Activated CD4-positive, alpha-beta T cell treated with anti-CD3 and anti-CD28 coated beads, Interleukin-2, amount 50 U/mL, for 1 hour (primary cell): ENCODE data around the gene ROBO4.

Experiments used
- DNase-seq: peaks from one replicate; pipeline ENCODE4 v3.0.0-alpha.2; 2020

Gene ROBO4

DNA sequence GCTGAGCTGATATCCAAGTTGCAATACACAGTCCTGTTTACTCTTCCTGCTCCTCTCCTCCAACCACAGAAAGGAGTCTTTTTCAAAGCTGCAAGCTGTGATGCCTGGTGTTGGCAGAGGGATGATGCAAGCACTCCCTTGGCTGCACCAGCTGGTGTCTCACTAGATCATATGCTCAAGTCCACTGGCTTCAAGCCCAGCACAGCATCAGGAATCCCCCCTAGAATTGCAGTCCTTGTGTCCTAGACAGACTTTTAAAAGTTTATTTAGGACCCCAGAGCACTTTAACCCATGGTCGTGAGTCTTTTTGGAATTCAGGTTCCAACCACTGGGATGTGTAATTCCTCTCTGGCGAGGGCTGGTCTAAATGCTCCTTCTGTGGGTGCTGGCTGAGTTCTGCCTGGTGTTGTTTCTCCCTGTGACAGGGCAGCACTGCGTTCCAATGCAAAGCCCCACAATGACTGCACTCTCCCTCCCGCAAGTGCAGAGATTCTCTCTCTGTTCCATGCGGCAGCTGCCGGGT is 19.5 kb upstream of the ROBO4 start:
- DNase-seq, result no peak

DNA sequence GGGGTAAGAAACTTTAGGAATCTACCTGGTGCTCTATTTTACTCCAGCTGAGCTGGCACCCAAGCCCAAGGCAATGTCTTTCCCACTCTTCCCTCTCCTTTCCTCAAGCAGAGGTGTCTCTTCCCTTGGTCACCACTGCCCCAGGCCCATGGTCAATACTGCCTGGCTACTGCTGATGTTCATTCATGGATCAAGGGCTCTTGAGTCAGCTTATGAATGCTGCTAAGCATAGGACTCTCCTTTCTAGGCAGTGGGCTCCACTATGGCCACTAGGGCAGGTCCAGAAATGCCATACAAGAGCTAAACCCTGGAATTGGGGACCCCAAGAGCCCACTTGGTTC is 18.7 kb upstream of the ROBO4 start:
- DNase-seq, result no peak

DNA sequence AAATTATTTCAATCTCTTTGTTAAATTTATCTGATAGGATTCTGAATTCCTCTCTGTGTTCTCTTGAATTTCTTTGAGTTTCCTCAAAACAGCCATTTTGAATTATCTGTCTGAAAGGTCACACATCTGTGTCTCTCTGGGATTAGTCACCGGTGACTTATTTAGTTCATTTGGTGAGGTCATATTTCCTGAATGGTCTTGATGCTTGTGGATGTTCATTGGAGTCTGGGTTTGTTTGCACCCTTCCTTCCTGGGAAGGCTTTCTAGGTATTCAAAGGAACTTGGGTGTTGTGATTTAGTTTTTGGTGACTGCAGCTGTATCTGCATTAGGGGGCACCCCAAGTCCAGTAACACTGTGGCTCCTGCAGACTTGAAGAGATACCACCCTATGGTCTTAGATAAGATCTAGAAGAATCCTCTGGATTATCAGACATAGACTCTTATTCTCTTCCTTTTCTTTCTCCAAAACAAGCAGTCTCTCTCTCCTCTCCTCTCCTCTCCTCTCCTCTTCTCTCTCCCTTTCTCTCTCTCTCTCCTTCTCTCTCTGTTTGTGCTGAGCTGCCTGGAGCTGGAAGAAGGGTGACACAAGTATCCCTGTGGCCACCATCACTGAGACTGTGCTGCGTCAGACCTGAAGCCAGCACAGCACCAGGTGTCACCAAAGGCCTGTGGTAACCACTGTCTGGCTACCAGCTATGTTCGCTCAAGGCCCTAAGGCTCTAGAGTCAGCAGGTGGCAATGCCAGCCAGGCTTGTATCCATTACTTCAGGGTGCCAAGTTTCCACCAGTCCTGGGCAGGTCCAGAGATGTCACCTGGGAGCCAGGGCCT is 18.1 kb upstream of the ROBO4 start:
- no peak for DNase-seq

DNA sequence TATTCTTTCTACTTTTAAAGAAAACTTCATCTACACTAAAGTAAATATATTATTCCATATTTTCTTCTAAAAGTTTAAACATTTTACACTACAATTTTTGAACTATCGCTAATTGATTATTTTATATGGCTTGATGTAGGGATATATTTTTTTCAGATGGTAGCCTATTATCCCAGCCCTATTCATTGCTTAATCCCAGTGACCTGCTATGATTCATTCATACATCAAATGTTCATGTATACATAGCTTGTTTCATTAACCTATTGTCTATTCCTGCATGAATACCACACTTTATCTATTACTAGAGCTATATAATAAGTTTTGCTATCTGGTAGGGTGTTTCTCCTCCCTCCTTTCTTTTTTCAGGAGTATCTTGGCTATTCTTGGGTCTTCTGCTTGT is 5.0 kb upstream of the ROBO4 start:
- DNase-seq, result no peak

DNA sequence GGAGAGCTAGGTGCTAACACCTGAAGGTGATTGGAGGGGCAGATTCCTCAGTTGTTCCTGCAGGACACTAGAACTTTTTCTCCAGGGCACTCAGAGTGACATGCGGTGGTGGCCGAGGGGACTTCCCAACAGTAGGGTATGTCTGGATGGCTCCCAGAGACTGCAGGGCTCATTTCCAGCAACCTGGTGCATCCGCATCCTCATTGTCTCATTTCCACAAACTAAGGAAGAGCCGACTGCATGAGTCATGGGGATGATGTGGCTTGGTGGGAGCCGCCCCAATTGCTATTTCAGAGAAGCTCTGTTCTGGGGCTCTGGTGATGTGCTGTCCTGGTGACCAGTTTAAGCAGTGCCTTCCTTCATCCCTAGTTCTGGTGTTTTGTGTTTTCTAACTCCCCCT is 2.8 kb upstream of the ROBO4 start:
- DNase-seq, result no peak

DNA sequence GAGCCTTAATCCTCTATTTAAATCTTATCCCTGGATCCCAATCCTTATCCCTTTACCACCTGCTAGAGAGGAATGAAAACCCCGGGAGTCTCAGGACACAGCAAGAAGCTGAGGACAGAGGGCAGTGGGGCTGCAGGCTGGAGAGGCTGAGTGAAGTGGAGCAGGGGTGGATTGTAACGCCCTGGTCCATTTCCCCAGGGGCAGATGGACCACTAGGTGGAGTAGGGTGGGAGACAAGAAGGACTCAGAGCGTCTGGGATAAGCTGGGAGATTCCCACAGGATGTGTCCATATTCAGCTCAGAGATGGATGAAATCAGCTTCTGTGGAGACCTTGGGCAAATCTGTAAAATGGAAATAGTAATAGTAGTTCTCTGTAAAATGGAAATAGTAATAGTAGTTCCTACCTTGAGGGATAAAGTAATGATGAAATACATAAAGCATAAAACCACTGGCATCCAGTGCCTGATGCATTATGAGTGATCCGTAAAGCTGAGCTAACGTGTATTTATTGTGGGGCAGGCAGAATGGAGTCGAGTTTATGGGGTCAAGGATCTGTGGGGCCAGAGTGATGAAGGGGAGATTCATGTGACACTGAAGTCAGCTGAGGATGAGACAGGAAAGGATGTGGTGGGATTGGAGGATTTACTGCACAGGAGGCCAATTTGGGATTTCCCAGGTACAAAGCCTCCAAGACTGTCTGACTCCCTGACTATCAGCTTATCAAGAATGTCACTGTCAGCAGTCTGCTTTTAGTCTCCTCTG is 1.9 kb upstream of the ROBO4 start:
- no peak for DNase-seq

DNA sequence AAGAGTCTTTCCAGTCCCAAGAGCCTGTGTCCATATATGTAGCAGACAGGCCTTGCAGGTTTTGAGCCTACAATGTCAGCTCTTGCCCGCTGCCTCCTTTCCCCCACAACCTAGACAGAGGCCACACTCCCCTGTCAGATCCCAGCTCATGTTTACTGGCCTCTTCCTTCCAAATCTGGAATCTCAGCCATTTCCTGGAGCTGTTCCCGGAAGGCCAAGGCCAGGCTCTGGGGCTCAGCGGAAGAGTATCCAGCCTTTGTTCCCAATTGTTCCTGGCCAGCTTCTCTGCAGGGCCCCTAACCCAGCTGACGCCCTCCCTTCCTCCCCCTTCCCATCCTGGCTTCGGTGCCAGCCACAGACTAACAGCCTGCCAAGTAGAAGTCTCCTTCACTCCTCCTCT is 1.0 kb upstream of the ROBO4 start:
- no peak for DNase-seq

DNA sequence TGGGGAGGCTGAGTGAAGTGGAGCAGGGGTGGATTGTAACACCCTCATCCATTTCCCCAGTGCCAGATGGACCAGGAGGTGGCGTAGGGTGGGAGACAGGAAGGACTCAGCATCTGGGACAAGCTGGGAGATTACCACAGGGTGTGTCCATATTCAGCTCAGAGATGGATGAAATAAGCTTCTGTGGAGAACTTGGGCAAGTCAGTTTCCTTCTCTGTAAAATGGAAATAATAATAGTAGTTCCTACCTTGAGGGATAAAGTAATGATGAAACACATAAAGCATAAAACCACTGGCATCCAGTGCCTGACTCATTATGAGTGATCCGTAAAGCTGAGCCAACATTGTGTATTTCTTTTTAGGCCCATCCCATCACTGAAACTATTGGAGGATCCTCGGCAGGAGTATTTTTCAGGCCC is 607 bp upstream of the ROBO4 start:
- no peak for DNase-seq

DNA sequence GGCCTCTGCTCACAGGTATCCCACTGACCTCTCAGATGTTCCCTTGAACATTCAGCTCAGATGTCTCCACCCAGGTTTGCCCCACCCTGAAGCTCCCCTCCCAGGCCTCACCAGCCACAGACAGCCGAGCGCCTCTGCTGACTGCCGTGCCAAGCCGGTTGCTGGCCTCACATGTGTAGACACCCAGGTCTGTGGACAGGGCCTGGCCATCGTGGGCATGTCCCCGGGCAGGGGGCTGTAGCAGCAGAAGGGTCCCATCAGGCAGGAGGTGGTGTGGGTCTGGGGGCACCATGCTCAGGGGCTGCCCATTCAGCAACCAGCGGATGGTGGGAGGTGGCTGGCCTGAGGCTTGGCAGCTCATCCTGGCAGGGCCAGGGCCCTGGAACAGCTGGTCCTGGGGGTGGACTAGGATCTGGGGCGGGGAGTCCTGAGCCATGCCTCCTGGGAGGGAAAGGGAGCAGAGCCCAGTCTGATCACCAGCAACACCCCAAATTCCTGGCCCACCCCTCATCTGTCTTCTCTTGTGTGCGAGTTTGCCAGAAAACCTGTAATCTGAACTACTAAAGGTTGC is 759 bp downstream of the ROBO4 start:
- no peak for DNase-seq

DNA sequence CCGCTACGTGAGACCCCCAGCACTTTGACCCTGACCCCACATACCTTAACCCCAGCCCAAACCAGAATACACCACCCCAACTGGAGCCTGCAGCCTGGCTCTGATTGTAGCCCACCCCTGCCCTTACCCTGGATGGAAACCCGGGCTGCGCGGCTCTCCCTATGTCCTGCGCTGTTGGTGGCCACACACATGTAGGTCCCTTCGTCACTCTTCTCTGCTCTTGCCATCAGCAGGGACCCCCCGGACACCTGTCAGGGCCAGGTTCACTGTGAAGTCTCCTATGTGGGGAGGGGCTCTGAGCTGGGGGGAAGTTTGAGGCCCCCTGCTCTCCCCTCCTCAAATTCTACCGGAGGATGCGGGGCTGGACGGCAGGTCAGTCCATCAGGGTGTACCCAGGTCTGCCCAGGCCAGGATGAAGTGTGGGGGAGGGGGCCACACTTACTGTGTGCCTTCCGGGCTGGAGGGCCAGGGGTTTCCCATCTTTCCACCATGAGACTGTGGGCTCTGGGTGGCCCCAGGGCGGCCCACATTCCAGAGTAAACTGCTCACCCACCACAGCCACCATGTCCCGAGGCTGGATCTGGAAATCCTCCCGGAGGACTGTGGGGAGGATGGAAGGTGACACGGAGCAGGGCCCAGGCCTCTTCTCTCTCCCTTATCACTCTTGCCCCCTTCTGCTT is 1.5 kb downstream of the ROBO4 start:
- DNase-seq, result no peak

DNA sequence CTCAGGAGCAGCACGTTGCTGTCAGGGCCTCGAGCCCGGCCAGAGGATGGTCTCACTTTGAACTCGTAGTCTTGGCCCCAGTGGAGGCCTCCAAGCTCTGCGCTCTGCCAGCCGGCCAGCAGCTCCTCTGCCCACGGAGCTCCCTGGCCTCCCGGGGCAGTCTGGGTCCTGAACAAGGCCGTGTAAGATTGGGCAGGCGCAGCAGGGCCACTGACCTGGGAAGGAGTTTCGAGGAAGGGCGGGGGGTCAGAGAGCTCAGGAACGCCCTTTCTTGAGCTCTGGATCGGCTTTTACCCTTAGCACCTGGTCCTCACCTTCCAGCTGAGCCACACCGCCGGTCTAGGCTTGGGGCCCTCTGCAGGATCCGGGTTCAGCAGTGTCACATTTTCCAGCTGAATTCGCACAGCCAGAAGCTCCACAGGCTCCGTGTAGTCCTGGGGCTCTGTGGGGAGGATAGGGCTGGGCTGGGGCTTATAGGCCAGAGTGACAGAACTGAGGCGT is 2.1 kb downstream of the ROBO4 start:
- DNase-seq, result no peak

DNA sequence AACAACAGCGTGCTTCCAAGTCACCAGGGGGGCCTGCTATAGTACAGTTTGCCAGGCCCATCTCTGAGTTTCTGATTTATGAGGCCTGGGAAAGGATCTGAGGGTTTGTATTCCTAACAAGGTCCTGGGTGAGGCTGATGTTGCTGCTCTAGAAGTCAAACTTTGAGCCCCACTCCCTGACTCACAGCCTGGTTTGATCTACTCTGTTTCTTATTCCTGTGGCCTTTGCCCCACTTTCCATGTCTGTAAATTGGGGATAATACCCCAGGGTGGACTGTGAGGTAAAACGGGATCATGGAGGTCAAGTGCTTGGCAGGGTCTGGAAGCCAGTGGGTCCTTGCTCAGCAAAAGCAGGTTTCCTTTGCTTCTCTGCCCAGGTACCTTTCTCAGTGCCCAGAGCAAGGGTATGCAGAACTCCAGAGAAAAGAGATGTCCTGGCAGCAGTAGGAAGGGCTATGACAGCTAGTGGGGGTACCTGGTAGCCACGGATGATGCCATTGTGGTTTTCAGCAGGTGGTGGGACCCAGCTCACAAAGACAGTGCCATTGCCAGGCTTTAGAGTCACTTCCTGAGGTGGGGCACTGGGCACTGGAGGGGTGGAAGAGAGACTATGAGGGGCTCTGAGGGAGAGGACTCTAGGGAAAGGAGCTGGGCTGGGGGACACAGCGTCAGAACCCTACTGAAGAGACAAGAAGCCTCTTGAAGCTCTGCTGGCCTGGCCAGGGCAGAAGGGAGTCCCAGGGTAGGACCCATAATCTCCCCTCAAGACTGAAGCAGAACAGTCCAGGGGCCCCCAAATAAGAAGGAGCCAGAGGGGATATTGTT is 2.8 kb downstream of the ROBO4 start:
- no peak for DNase-seq

DNA sequence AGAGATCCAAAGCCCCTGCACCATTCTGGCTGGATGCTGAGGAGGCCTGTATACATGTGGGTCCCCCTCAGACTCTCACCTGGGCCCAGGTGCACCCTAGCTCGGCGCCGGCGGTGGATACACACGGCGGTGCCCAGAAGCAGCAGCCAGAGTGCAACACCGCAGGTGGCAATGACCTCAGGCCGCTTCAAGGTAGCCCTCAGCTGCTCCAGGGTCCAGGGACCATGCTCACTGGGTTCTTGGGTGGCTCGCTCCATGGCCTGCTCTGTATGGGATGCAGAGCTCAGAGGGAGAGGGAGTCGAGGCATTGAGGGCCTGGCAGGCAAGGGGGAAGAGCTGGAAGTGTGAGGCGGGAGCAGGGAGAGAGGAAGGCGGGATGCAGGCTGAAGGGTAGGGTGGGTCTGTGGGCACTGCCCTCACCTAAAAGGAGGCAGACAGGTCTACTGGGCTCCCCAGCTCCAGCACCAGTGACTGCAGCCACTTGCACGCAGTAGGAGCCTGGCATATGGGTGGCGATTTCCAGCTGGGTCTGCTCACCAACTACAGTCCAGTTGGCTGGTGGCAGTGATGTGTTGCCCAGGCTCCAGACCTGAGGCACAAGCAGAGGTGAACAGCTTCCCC is 3.8 kb downstream of the ROBO4 start:
- no peak for DNase-seq

DNA sequence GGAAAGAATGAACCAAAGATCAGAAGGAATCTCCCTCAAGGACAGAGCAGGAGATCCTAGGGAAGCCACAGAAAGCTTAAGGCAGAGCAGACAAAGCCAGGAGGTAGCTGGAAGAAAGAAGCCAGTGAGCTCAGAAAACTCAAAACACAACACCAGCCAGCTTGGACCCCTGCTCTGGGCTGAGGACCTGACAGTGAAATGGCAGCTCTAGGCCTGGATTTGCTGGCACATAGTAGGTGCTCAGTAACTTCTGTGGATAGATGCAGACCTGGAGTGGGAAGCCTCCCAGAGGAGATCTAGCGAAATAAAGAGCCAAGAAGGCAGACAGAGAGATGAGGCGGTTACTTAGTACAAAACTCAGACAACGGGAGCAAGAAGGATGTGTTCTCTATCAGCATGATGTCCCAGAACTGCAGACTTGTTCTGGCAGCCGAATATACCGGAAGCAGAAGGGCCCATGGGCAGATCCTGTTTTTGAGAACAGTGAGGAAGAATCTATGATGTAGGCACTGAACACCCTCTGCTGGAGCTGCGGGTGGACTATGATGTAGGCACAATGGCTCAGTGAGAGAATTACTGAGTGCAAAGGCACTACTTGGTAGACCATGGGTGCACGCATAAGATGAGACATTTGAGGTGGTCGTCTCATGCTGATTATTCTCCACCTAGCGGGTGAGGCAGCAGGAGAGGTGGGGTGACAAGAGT is 4.8 kb downstream of the ROBO4 start:
- no peak for DNase-seq

DNA sequence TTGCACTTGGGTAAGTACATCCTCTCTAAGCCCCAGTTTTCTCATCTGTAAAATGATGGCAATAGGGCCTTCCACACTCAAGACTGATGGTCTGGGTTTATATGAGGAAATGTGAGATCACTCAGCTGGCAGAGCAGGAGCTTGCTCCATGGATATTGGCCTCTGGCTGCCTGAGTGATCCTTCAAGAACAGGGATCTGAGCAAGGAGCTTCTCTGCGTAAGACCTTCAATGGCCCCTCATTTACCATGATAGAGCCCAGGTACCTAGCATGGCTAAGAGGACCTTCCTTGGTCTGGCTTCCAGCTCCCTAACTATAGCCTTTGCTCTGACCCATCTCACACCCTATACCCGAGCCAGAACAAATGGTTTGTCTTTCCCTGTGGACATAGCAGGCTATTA is 5.5 kb downstream of the ROBO4 start:
- DNase-seq, result no peak

DNA sequence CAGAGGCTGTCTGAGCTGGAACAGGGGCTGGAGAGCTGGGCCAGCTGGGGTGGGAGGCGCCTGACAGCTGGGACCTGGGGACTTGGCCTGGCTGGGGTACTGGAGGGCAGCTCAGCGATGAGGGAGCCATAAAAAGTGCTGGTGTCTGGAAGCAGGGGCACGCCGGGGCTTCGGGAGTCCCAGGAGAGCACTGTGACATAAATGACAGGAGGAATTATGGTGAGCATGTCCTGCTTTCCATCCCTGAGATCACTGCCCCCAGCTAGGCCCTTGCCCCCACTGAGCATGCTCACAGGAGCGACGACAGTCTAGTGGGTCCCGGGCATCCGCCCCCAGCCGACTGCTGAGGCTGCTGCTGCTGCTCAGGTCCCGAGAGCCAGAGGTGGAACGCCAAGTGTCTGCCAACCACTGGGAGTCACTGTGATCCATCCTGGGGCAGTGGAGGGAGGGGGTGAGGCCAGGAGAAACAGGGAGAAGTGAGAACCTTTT is 6.2 kb downstream of the ROBO4 start:
- DNase-seq, result no peak

DNA sequence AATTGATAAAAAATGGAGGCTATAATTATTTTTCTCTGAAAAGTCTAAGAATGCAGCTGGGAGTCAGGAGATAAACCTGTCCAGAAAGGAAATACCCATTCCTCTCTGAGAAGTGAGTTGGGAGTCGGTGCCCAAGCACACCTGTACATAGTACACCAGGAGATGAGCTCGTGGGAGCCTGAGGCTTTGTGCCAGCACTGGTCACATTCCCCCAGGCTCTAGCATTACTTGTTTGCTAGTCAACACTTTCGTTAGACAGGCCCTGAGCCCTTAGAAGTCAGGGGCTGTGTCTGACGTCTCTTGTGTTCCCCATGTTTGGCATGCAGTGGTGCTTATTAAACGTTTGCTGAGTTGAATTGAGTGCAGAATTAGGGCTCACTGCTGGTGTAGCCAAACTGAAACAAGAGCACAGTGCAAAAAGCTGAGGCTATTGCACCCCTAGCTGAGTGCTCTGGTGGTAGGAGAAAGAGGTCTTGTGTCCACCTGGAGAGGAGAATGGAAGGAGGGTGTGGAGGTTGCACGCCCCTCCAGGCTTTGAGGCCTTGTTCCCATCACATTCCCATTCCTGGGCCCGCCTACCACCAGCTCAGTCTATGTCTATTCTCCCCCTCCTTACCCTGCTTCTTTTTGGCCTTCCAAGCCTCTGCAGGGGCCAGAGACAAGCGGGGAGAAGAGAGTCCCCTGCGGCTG is 6.8 kb downstream of the ROBO4 start:
- no peak for DNase-seq

DNA sequence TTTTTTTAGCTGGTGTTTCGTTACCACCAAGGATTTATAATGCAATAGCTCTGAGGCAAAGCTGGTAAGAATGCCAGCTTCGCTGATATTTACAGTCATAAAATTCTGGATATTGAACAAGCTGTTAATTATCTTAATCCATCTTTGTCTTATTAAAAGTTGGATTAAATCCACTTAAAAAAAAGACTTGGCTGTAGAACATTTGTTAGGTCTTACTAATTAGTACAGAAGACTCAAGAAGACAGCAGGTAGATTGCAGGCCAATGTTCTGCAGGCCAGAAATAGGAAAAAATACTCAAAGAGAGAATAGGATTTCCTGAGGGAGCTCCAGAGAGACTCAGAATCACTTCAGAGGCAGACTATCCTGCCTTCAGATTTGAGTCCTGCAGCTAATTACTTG is 7.5 kb downstream of the ROBO4 start:
- no peak for DNase-seq

DNA sequence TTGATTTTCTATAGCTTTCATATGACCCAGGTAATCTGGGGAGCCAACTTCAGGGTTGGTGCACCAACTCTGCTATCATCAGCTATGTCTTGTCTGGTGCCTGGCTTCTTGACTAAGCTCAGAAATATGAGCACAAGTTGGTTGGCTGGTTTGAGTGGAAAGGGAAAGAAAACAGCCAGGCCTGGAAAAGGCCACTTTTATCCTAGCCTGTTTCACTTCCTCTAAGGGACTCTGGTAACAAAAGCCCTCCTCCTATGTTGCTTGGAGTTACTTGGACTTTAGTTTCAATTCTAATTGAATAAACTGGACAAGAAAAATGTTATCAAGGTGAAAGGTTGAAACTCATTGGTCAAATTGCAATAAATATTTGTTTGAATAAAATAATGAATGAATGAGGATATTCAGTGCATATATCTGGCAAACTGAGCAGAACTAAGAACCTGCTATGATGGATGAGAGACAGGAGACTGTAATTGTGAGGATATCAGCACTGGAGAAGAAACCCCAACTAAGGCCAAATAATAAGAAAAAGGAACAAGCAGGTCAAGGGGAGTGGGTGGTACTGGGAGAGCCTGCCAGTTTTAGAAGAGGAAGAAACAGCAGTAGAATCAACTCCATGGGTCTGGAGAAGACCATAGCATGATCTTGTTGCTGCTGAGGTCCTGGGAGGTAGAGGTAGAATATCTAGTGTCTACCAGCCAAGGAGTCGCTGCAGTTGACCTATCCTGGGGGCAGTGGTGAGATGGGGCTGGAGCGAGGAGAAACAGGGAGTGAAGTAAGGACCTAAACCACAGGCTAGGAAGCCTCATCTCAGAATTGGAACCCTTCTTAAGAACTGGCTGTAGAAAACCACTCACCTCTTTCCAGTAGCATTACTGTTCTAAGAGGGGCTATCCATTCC is 8.2 kb downstream of the ROBO4 start:
- no peak for DNase-seq
